Chondrocyte (in vitro differentiated cells): ENCODE measurements around the gene TTC36. TPM values are rescaled to one million over a fixed set of nuclear protein-coding genes. Genes with fewer than 3 reads are reported as not detected.

Source experiments
- DNase-seq: peaks from one replicate; pipeline ENCODE4 v3.0.0; 2021; ENCODE audit warnings: mixed read lengths, low spot score
- H3K27ac Mint-ChIP-seq: one replicate; pipeline ENCODE4 v1.8.0; 2021; ENCODE audit warnings: mild to moderate bottlenecking, moderate library complexity, mixed read lengths; ENCODE audit not compliant: unreplicated experiment
- H3K27me3 Mint-ChIP-seq: 2 replicates; pipeline ENCODE4 v1.8.0; 2021; ENCODE audit warnings: low read depth, mixed read lengths
- H3K36me3 Mint-ChIP-seq: 2 replicates; pipeline ENCODE4 v1.8.0; 2021; ENCODE audit warnings: low read depth, mixed read lengths
- H3K4me1 Mint-ChIP-seq: 2 replicates; pipeline ENCODE4 v1.8.0; 2021; ENCODE audit warnings: low read depth, mild to moderate bottlenecking, mixed read lengths
- H3K4me3 Mint-ChIP-seq: one replicate; pipeline ENCODE4 v1.8.0; 2021; ENCODE audit warnings: mild to moderate bottlenecking, moderate library complexity, mixed read lengths; ENCODE audit not compliant: unreplicated experiment
- H3K9me3 Mint-ChIP-seq: 2 replicates; pipeline ENCODE4 v1.8.0; 2021; ENCODE audit warnings: low read depth, mixed read lengths
- total RNA-seq: library from RNA; stranded (reverse); gene quantifications from 3 replicates; pipeline ENCODE4 v1.2.1, GENCODE V29; 2021
- TF ChIP-seq, protein P1 (sequence below): fragments of 200-600 bp; sonication (generic); IDR thresholded peaks from 2 replicates; pipeline ENCODE4 v1.5.0; 2021; ENCODE audit warnings: antibody characterized with exemption, mild to moderate bottlenecking, moderate library complexity

TTC36 gene
- total RNA-seq, 1 donor from 2014 or later: 0.27 TPM

DNA sequence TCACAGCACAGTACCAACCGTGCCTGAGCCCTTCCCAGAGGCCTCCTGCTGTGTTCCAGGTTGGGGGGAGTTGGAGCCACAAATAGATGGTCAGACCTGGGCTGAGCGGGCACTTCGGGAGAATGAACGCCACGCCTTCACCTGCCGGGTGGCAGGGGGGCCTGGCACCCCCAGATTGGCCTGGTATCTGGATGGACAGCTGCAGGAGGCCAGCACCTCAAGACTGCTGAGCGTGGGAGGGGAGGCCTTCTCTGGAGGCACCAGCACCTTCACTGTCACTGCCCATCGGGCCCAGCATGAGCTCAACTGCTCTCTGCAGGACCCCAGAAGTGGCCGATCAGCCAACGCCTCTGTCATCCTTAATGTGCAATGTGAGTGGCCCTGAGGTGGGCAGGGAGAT is 4.8 kb downstream of the TTC36 start:
- Mint-ChIP-seq H3K4me1 (peaks cover 24% of the 10 kb centered on the region), H3K27ac (peak overlapping the region; percentile 17), H3K9me3 (no peaks in the 10 kb centered on the region), H3K27me3 (no peaks in the 10 kb centered on the region), H3K4me3 (peak overlapping the region; percentile 92), H3K36me3 (peaks cover 2% of the 10 kb centered on the region)
- TF ChIP-seq, protein P1, sequence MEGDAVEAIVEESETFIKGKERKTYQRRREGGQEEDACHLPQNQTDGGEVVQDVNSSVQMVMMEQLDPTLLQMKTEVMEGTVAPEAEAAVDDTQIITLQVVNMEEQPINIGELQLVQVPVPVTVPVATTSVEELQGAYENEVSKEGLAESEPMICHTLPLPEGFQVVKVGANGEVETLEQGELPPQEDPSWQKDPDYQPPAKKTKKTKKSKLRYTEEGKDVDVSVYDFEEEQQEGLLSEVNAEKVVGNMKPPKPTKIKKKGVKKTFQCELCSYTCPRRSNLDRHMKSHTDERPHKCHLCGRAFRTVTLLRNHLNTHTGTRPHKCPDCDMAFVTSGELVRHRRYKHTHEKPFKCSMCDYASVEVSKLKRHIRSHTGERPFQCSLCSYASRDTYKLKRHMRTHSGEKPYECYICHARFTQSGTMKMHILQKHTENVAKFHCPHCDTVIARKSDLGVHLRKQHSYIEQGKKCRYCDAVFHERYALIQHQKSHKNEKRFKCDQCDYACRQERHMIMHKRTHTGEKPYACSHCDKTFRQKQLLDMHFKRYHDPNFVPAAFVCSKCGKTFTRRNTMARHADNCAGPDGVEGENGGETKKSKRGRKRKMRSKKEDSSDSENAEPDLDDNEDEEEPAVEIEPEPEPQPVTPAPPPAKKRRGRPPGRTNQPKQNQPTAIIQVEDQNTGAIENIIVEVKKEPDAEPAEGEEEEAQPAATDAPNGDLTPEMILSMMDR: no peak
- DNase-seq: no peak

DNA sequence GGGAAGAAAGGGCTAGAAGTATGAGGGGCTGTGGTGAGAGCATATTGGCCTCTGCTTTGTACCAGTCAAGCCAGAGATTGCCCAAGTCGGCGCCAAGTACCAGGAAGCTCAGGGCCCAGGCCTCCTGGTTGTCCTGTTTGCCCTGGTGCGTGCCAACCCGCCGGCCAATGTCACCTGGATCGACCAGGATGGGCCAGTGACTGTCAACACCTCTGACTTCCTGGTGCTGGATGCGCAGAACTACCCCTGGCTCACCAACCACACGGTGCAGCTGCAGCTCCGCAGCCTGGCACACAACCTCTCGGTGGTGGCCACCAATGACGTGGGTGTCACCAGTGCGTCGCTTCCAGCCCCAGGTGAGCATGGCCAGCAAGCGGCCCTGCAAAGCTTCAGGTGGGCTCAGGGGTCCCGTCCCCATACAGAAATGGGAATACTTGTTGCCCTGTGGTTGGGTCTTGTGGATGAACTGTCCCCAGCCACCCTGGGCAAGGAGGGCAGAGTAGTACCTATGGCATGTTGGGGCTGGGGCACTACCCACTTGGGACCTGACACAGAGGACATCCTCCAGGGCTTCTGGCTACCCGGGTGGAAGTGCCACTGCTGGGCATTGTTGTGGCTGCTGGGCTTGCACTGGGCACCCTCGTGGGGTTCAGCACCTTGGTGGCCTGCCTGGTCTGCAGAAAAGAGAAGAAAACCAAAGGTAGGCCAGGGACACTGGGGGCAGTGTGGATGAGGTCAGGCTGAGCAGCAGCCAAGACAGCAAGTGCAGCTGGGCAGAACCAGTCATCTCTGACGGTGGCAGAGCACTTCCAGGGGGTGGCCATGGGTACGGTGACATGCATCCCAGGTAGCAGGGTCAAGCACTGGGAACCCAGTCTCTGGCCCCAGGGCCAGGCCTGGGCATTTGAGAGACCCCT is 5.8 kb downstream of the TTC36 start:
- no peaks in the 10 kb centered on the region for H3K27me3 Mint-ChIP-seq
- no peak overlapping the region for H3K4me3 Mint-ChIP-seq
- TF ChIP-seq, protein P1: no peak
- H3K4me1 Mint-ChIP-seq: peaks cover 27% of the 10 kb centered on the region
- DNase-seq: no peak
- H3K36me3 Mint-ChIP-seq: no peaks in the 10 kb centered on the region
- H3K9me3 Mint-ChIP-seq: no peaks in the 10 kb centered on the region
- H3K27ac Mint-ChIP-seq: no peak overlapping the region

- Mint-ChIP-seq H3K27ac (no peak overlapping the region), H3K27me3 (no peaks in the 10 kb centered on the region), H3K36me3 (peaks cover 1% of the 10 kb centered on the region), H3K4me3 (no peak overlapping the region), H3K4me1 (peaks cover 28% of the 10 kb centered on the region), H3K9me3 (peaks cover 2% of the 10 kb centered on the region)
- TF ChIP-seq, protein P1: no peak
- DNase-seq: no peak
These were observed 6.8 kb downstream of the TTC36 start for GRCh38 chr11:118533769-118534729.

DNA sequence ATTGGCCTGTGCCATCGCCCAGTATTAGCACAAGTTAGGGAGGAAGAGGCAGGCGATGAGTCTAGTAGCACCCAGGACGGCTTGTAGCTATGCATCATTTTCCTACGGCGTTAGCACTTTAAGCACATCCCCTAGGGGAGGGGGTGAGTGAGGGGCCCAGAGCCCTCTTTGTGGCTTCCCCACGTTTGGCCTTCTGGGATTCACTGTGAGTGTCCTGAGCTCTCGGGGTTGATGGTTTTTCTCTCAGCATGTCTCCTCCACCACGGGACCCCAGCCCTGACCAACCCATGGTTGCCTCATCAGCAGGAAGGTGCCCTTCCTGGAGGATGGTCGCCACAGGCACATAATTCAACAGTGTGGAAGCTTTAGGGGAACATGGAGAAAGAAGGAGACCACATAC is 8.0 kb downstream of the TTC36 start:
- no peaks in the 10 kb centered on the region for H3K27me3 Mint-ChIP-seq
- H3K27ac Mint-ChIP-seq: no peak overlapping the region
- H3K4me1 Mint-ChIP-seq: peaks cover 16% of the 10 kb centered on the region
- H3K9me3 Mint-ChIP-seq: peaks cover 2% of the 10 kb centered on the region
- no peak overlapping the region for H3K4me3 Mint-ChIP-seq
- TF ChIP-seq, protein P1: no peak
- DNase-seq: no peak
- H3K36me3 Mint-ChIP-seq: peaks cover 3% of the 10 kb centered on the region

DNA sequence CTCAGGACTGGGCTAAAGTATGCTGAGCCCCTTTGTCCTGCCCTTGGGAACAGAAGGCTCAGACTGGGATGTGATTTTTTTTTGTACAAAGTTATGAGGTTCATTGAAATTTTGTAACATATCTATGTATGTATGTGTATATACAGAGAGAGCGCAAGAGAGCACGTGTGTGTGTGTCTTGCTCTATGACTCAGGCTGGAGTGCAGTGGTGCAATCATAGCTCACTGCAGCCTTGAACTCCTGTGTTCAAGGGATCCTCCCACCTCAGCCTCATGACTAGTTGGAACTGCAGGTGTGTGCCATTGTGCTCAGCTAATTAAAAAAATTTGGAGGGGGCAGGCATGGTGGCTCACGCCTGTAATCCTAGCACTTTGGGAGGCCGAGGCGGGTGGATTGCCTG is 9.5 kb downstream of the TTC36 start:
- no peak for DNase-seq
- peaks cover 5% of the 10 kb centered on the region for H3K36me3 Mint-ChIP-seq
- H3K4me1 Mint-ChIP-seq: peaks cover 10% of the 10 kb centered on the region
- H3K4me3 Mint-ChIP-seq: no peak overlapping the region
- TF ChIP-seq, protein P1: no peak
- H3K27ac Mint-ChIP-seq: no peak overlapping the region
- no peaks in the 10 kb centered on the region for H3K27me3 Mint-ChIP-seq
- peaks cover 2% of the 10 kb centered on the region for H3K9me3 Mint-ChIP-seq
